Nephron (organoid): ENCODE results near the gene NPLOC4.

Experiments used
- H3K27ac Mint-ChIP-seq, 3 experiments: 2 replicates each; pipeline ENCODE4 v1.8.0; 2020; ENCODE audit warnings: mixed read lengths in 3 of 3, mild to moderate bottlenecking in 2 of 3, moderate library complexity in 1 of 3
- H3K27me3 Mint-ChIP-seq: 2 replicates; pipeline ENCODE4 v1.8.0; 2021; ENCODE audit warnings: low read depth, mild to moderate bottlenecking, moderate library complexity, mixed read lengths
- H3K36me3 Mint-ChIP-seq: 2 replicates; pipeline ENCODE4 v1.8.0; 2020; ENCODE audit warnings: low read depth, mixed read lengths
- H3K4me1 Mint-ChIP-seq: 2 replicates; pipeline ENCODE4 v1.8.0; 2020; ENCODE audit warnings: mixed read lengths
- H3K4me3 Mint-ChIP-seq, 3 experiments: 2 replicates each; pipeline ENCODE4 v1.8.0; 2020; ENCODE audit warnings: mild to moderate bottlenecking in 3 of 3, mixed read lengths in 3 of 3, moderate library complexity in 2 of 3
- H3K9me3 Mint-ChIP-seq: 2 replicates; pipeline ENCODE4 v1.8.0; 2020; ENCODE audit warnings: mixed read lengths
- CTCF ChIP-seq, 3 experiments: fragments of 200-600 bp; sonication (generic); IDR thresholded peaks; one replicate each; pipeline ENCODE4 v1.5.0; 2021; ENCODE audit warnings: antibody characterized with exemption in 3 of 3; ENCODE audit not compliant: unreplicated experiment in 3 of 3

The NPLOC4 gene

GRCh38 chr17:81558941-81559806 lies 77.7 kb downstream of the NPLOC4 start:
- no peak overlapping the region for H3K4me3 Mint-ChIP-seq
- TF ChIP-seq CTCF (IDR thresholded peaks at IDR 0.05; ENCODE audit: unreplicated experiment in 3 of 3) = peak in 2 of 3 experiments; percentile 18 to 26
- no peaks in the 10 kb centered on the region for H3K9me3 Mint-ChIP-seq
- peaks cover 45% of the 10 kb centered on the region for H3K36me3 Mint-ChIP-seq
- H3K4me1 Mint-ChIP-seq = peaks cover under 1% of the 10 kb centered on the region
- no peak overlapping the region for H3K27ac Mint-ChIP-seq
- H3K27me3 Mint-ChIP-seq = no peaks in the 10 kb centered on the region

GRCh38 chr17:81558115-81558468 lies 78.8 kb downstream of the NPLOC4 start:
- Mint-ChIP-seq H3K36me3 (peaks cover 38% of the 10 kb centered on the region), H3K9me3 (no peaks in the 10 kb centered on the region), H3K27me3 (peaks cover 6% of the 10 kb centered on the region), H3K4me3 (no peak overlapping the region), H3K27ac (no peak overlapping the region), H3K4me1 (peaks cover 12% of the 10 kb centered on the region)
- TF ChIP-seq CTCF (IDR thresholded peaks at IDR 0.05; ENCODE audit: unreplicated experiment in 3 of 3) = no peak

- Mint-ChIP-seq H3K4me3 (no peak overlapping the region), H3K27ac (peak overlapping the region in 2 of 3 experiments; percentile 11 to 19), H3K27me3 (peaks cover 6% of the 10 kb centered on the region), H3K4me1 (peaks cover 15% of the 10 kb centered on the region), H3K36me3 (peaks cover 35% of the 10 kb centered on the region), H3K9me3 (no peaks in the 10 kb centered on the region)
- no peak for TF ChIP-seq CTCF (IDR thresholded peaks at IDR 0.05; ENCODE audit: unreplicated experiment in 3 of 3)
Observed at GRCh38 chr17:81557276-81558114, 79.4 kb downstream of the NPLOC4 start.

- TF ChIP-seq CTCF (IDR thresholded peaks at IDR 0.05; ENCODE audit: unreplicated experiment in 3 of 3) = no peak
- Mint-ChIP-seq H3K27me3 (peaks cover 6% of the 10 kb centered on the region), H3K27ac (peak overlapping the region in 2 of 3 experiments; percentile 11 to 19), H3K36me3 (peaks cover 31% of the 10 kb centered on the region), H3K4me1 (peaks cover 15% of the 10 kb centered on the region), H3K9me3 (no peaks in the 10 kb centered on the region), H3K4me3 (no peak overlapping the region)
Observed at GRCh38 chr17:81556863-81557262, 80.0 kb downstream of the NPLOC4 start.

GRCh38 chr17:81556175-81556691 lies 80.7 kb downstream of the NPLOC4 start:
- TF ChIP-seq CTCF (IDR thresholded peaks at IDR 0.05; ENCODE audit: unreplicated experiment in 3 of 3) = no peak
- Mint-ChIP-seq H3K4me3 (no peak overlapping the region), H3K36me3 (peaks cover 26% of the 10 kb centered on the region)

More at GRCh38 chr17:81556175-81556691, 80.7 kb downstream of the NPLOC4 start:
- no peak overlapping the region for H3K27ac Mint-ChIP-seq
- peaks cover 19% of the 10 kb centered on the region for H3K4me1 Mint-ChIP-seq
- H3K27me3 Mint-ChIP-seq = peaks cover 6% of the 10 kb centered on the region
- H3K9me3 Mint-ChIP-seq = no peaks in the 10 kb centered on the region
